HepG2 (cell line): ENCODE data around the gene UBE4A. TPM values are rescaled to one million over a fixed set of nuclear protein-coding genes. Genes with fewer than 3 reads are reported as not detected.

ENCODE experiments used
- ATAC-seq: fragments of 200-7000 bp; cut with Tn5 transposase; 3 replicates; pipeline ENCODE4 v1.9.1; 2020; ENCODE audit warnings: mild to moderate bottlenecking, moderate library complexity
- BruUV-seq: library from RNA; stranded (reverse); fragments of 400-500 nt; replicated peaks from 2 replicates; lab custom pipeline; 2021; lab: Mats Ljungman, UMichigan
- CTCF ChIA-PET: fragments of 300-600 bp; formaldehyde crosslinking; extraction: SDS; loops from one replicate; lab custom pipeline; 2021; ENCODE audit warnings: low total read pairs, inconsistent platforms, low intra/inter-chr PET ratio; lab: Yijun Ruan, JAX
- POLR2A ChIA-PET: fragments of 350-600 bp; sonication (Branson Sonifier 250); formaldehyde crosslinking; loops from one replicate; lab custom pipeline; 2020; ENCODE audit warnings: antibody characterized with exemption, inconsistent platforms; lab: Yijun Ruan, JAX
- DNase-seq: peaks from one replicate; pipeline ENCODE4 v3.0.0-alpha.2; 2015; ENCODE audit warnings: low spot score
- FAIRE-seq: peaks from 3 replicates; lab custom pipeline; 2011; peaks lifted over from hg19 to GRCh38; lab: Jason Lieb, UNC
- H2AFZ ChIP-seq: one replicate; pipeline ENCODE4 v1.6.1; 2011; ENCODE audit warnings: low read length, inconsistent platforms
- H3K27ac ChIP-seq: fragments of 300-600 bp; 3 replicates; pipeline ENCODE4 v1.8.0; 2011; ENCODE audit warnings: mixed run types, mild to moderate bottlenecking, mixed read lengths, low read length, inconsistent platforms; ENCODE audit not compliant: insufficient read depth; ENCODE audit errors: extremely low read length
- H3K27me3 ChIP-seq, 2 experiments: fragments of 200-600 bp in 1 of 2; 2 replicates in 1 of 2; 3 replicates in 1 of 2; pipeline versions ENCODE4 v1.6.0 to v1.8.0; 2011; ENCODE audit warnings: low read length in 2 of 2, mild to moderate bottlenecking in 2 of 2, moderate library complexity in 2 of 2, inconsistent platforms in 1 of 2; ENCODE audit not compliant: insufficient read depth in 2 of 2, control insufficient read depth in 1 of 2
- H3K36me3 ChIP-seq, 2 experiments: fragments of 200-600 bp in 1 of 2; replicated peaks in 1 of 2; 2 replicates in 1 of 2; 3 replicates in 1 of 2; pipeline versions ENCODE4 v1.5.1 to v1.8.0; 2011; ENCODE audit warnings: low read length in 2 of 2, inconsistent platforms in 1 of 2; ENCODE audit not compliant: insufficient read depth in 2 of 2, control insufficient read depth in 1 of 2
- H3K4me1 ChIP-seq: 2 replicates; pipeline ENCODE4 v1.5.1; 2012; ENCODE audit warnings: low read length, inconsistent platforms; ENCODE audit not compliant: insufficient read depth
- H3K4me2 ChIP-seq: 2 replicates; pipeline ENCODE4 v1.6.0; 2011; ENCODE audit warnings: low read depth, low read length, inconsistent platforms
- H3K4me3 ChIP-seq, 3 experiments: fragments of 200-600 bp in 1 of 3; sonication (generic), shearing (Covaris generic) in 1 of 3; replicated peaks in 1 of 3; 2 replicates each; pipeline ENCODE4 v1.5.1; 2011 to 2016; ENCODE audit warnings: low read length in 3 of 3, inconsistent platforms in 2 of 3, low read depth in 2 of 3, mild to moderate bottlenecking in 2 of 3, control low read depth in 1 of 3, mixed read lengths in 1 of 3; ENCODE audit not compliant: insufficient read depth in 1 of 3
- H3K79me2 ChIP-seq: one replicate; pipeline ENCODE4 v1.6.1; 2011; ENCODE audit warnings: low read length, inconsistent platforms; ENCODE audit not compliant: insufficient read depth
- H3K9ac ChIP-seq: 2 replicates; pipeline ENCODE4 v1.6.0; 2011; ENCODE audit warnings: mild to moderate bottlenecking, low read depth, low read length, inconsistent platforms; ENCODE audit not compliant: insufficient read depth
- H3K9me3 ChIP-seq: 2 replicates; pipeline ENCODE4 v1.5.1; 2012; ENCODE audit warnings: mild to moderate bottlenecking, low read length
- H4K20me1 ChIP-seq: 2 replicates; pipeline ENCODE4 v1.6.0; 2011; ENCODE audit warnings: inconsistent platforms, mild to moderate bottlenecking, low read length, moderate library complexity; ENCODE audit not compliant: insufficient read depth
- EHMT2 ChIP-seq: fragments of 200-600 bp; sonication (generic); IDR thresholded peaks from 2 replicates; pipeline ENCODE4 v1.7.0; 2017; ENCODE audit warnings: antibody characterized with exemption, low read depth, low read length, borderline replicate concordance
- HNRNPK ChIP-seq: fragments of 200-400 bp; formaldehyde crosslinking; IDR thresholded peaks from 2 replicates; pipeline ENCODE4 v1.6.1; 2018; ENCODE audit warnings: low read length, low read depth, moderate library complexity, mild to moderate bottlenecking; ENCODE audit not compliant: poor library complexity, severe bottlenecking
- HNRNPL ChIP-seq: fragments of 200-400 bp; formaldehyde crosslinking; IDR thresholded peaks from 2 replicates; pipeline ENCODE4 v1.6.1; 2017; ENCODE audit warnings: mild to moderate bottlenecking, low read depth, low read length
- MAFF ChIP-seq: IDR thresholded peaks from 2 replicates; pipeline ENCODE4 v1.6.1; 2011; ENCODE audit warnings: low read depth, low read length, improper control_type of control experiment
- MTF2 ChIP-seq: sonication (generic); formaldehyde crosslinking; IDR thresholded peaks from 2 replicates; pipeline ENCODE4 v1.5.0; 2020; ENCODE audit warnings: missing genetic modification reagents, borderline replicate concordance
- PHF20 ChIP-seq: sonication (generic); formaldehyde crosslinking; IDR thresholded peaks from 2 replicates; pipeline ENCODE4 v1.5.0; 2020; ENCODE audit warnings: mild to moderate bottlenecking, missing genetic modification reagents
- SRF ChIP-seq: IDR thresholded peaks from 2 replicates; pipeline ENCODE4 v1.6.1; 2011; ENCODE audit warnings: mild to moderate bottlenecking, low read depth, low read length, moderate library complexity
- TBL1XR1 ChIP-seq: fragments of 150-350 bp; IDR thresholded peaks from 2 replicates; pipeline ENCODE4 v1.6.1; 2014; ENCODE audit warnings: borderline replicate concordance, low read length; ENCODE audit not compliant: partially characterized antibody
- TIGD3 ChIP-seq: sonication (generic); formaldehyde crosslinking; IDR thresholded peaks from 2 replicates; pipeline ENCODE4 v1.5.1; 2020; ENCODE audit warnings: mild to moderate bottlenecking, missing genetic modification reagents, borderline replicate concordance
- ZNF432 ChIP-seq: sonication (generic); formaldehyde crosslinking; IDR thresholded peaks from 2 replicates; pipeline ENCODE4 v1.5.0; 2020; ENCODE audit warnings: missing genetic modification reagents, mild to moderate bottlenecking, borderline replicate concordance
- ZNF572 ChIP-seq: sonication (generic); formaldehyde crosslinking; IDR thresholded peaks from 2 replicates; pipeline ENCODE4 v1.5.1; 2020; ENCODE audit warnings: mild to moderate bottlenecking, missing genetic modification reagents
- ZNF629 ChIP-seq: sonication (generic); formaldehyde crosslinking; conservative IDR thresholded peaks from 2 replicates; pipeline ENCODE4 v1.5.0; 2020; ENCODE audit warnings: missing genetic modification reagents
- ZNF646 ChIP-seq: sonication (generic); formaldehyde crosslinking; IDR thresholded peaks from 2 replicates; pipeline ENCODE4 v1.9.0; 2021; ENCODE audit warnings: mild to moderate bottlenecking, missing genetic modification reagents
- ZNF775 ChIP-seq: sonication (generic); formaldehyde crosslinking; IDR thresholded peaks from 2 replicates; pipeline ENCODE4 v1.4.0; 2020; ENCODE audit warnings: missing genetic modification reagents, mild to moderate bottlenecking, moderate library complexity, borderline replicate concordance
- ZSCAN29 ChIP-seq: sonication (generic); formaldehyde crosslinking; conservative IDR thresholded peaks from 2 replicates; pipeline ENCODE4 v1.4.0; 2020; ENCODE audit warnings: mild to moderate bottlenecking, missing genetic modification reagents
- WGBS: methylation state at CpG from one replicate; pipeline ENCODE4 v1.1.6; 2017; ENCODE audit warnings: low lambda C conversion rate; 5-methylcytosine and 5-hydroxymethylcytosine counted together
- in situ Hi-C: cut with HindIII; loops from 2 replicates; pipeline ENCODE4 v1.10.0; 2017; ENCODE audit warnings: low pct_unique_long_range_greater_than_20kb; ENCODE audit not compliant: extremely low pct_ligation_motif_present
- intact Hi-C: fragments of 100-400 bp; cut with micrococcal nuclease; formaldehyde crosslinking; loops from one replicate; pipeline ENCODE4 v1.10.0; 2022; ENCODE audit not compliant: unreplicated experiment
- polyA plus RNA-seq, 8 experiments: library from polyadenylated mRNA; depleted of rRNA in 3 of 8; stranded (reverse) in 7 of 8; unstranded in 1 of 8; fragments of >200 nt; fragmentation: Illumina TruSeq in 4 of 8; extraction: Trizol in 4 of 8; gene quantifications; 2 replicates each; pipeline versions ENCODE4 v1.2.1 to v1.2.3, GENCODE V29; 2011 to 2016; ENCODE audit warnings: low read depth in 4 of 8, missing spikeins in 1 of 8, mixed read lengths in 1 of 8; ENCODE audit not compliant: insufficient read depth in 1 of 8
- total RNA-seq, 5 experiments: library from RNA; depleted of rRNA; stranded (reverse); fragments of >200 nt; fragmentation: Illumina TruSeq; extraction: Trizol; gene quantifications; 2 replicates each; pipeline ENCODE4 v1.2.3, GENCODE V29; 2016; ENCODE audit warnings: low read depth in 1 of 5

UBE4A gene
- total and polyA plus RNA-seq, 2 of the 13 experiments (the other 11 are each of a cell fraction or from before 2014, with no cell fraction given) = 15.1 to 32.7 TPM

GRCh38 chr11:118343981-118344515 is 15.4 kb upstream of the UBE4A start, which contains the start of gene CD3G (continued):
- TF ChIP-seq ZNF646 = no peak
- no peak for TF ChIP-seq EHMT2
- TF ChIP-seq SRF = no peak
- no peak for TF ChIP-seq ZNF432
- no peak for TF ChIP-seq HNRNPL
- TF ChIP-seq, all 625 proteins: peak for 0

- in situ Hi-C loops (no loop called here), intact Hi-C loops (no loop called here)
- no peak overlapping the region for H3K27ac ChIP-seq
- peaks cover 1 to 27% of the 10 kb centered on the region in 2 experiments; a peak in 3 of 5 replicates for H3K27me3 ChIP-seq
- POLR2A ChIA-PET = no interaction called here
- no peaks in the 10 kb centered on the region for H3K79me2 ChIP-seq
- no TSS peak for BruUV-seq
- no peak overlapping the region for H2AFZ ChIP-seq
- no peak overlapping the region for H3K9ac ChIP-seq
- H3K9me3 ChIP-seq = no peaks in the 10 kb centered on the region
- no peak overlapping the region for H3K4me3 ChIP-seq
- no peaks in the 10 kb centered on the region for H3K36me3 ChIP-seq
- WGBS = 30% methylated on average over 6 of the region's 6 CpGs
- no peak overlapping the region for H3K4me2 ChIP-seq
- CTCF ChIA-PET = no interaction called here
- no peak for ATAC-seq
- FAIRE-seq = no peak
- H3K4me1 ChIP-seq = no peaks in the 10 kb centered on the region
- H4K20me1 ChIP-seq = no peaks in the 10 kb centered on the region
- no peak for DNase-seq
- TF ChIP-seq HNRNPK = no peak
- TF ChIP-seq ZNF775 = no peak
- TF ChIP-seq MAFF = no peak
- TF ChIP-seq ZNF572 = no peak
- TF ChIP-seq TIGD3 (CRISPR knock-in tag) = no peak
- TF ChIP-seq MTF2 (CRISPR knock-in tag) = no peak
- TF ChIP-seq PHF20 = no peak
- no peak for TF ChIP-seq ZSCAN29
- no peak for TF ChIP-seq TBL1XR1
- no peak for TF ChIP-seq ZNF629 (CRISPR knock-in tag)
Measured at GRCh38 chr11:118349475-118349874, 9.9 kb upstream of the UBE4A start.
